Fibroblast of skin of left biceps (primary cell): ENCODE measurements around the gene TMUB1.

Source experiments
- DNase-seq, 2 experiments: peaks; one replicate each; pipeline ENCODE4 v3.0.0-alpha.2; 2013; ENCODE audit warnings: low read depth in 2 of 2

TMUB1 gene

GRCh38 chr7:151083071-151083823 lies at the start of gene TMUB1:
TSS of gene TMUB1 (minus strand) at chr7:151083493. CDS start at chr7:151082563, 930 bp downstream.
- DNase-seq = no peak

GRCh38 chr7:151132461-151133205 lies 49.3 kb upstream of the TMUB1 start:
- DNase-seq = no peak

- no peak for DNase-seq
Measured at GRCh38 chr7:151131592-151132293, 48.5 kb upstream of the TMUB1 start.

- DNase-seq = no peak
Measured at GRCh38 chr7:151131224-151131591, 47.9 kb upstream of the TMUB1 start.

GRCh38 chr7:151130741-151131157 lies 47.5 kb upstream of the TMUB1 start:
- no peak for DNase-seq

- DNase-seq = no peak
Measured at GRCh38 chr7:151129960-151130591, 46.8 kb upstream of the TMUB1 start.

GRCh38 chr7:151129117-151129959 lies 46.0 kb upstream of the TMUB1 start:
- DNase-seq = no peak

GRCh38 chr7:151128716-151129115 lies 45.4 kb upstream of the TMUB1 start:
- DNase-seq = no peak

- DNase-seq = no peak
Measured at GRCh38 chr7:151128144-151128543, 44.9 kb upstream of the TMUB1 start.

GRCh38 chr7:151126491-151127137 lies 43.3 kb upstream of the TMUB1 start:
- no peak for DNase-seq

- DNase-seq = no peak
Measured at GRCh38 chr7:151125846-151126481, 42.7 kb upstream of the TMUB1 start.

GRCh38 chr7:151125470-151125845 lies 42.2 kb upstream of the TMUB1 start:
- DNase-seq = no peak

GRCh38 chr7:151124899-151125399 lies 41.7 kb upstream of the TMUB1 start:
- no peak for DNase-seq

- DNase-seq = no peak
Measured at GRCh38 chr7:151124481-151124880, 41.2 kb upstream of the TMUB1 start.

- DNase-seq = peak in 1 of 2 experiments; percentile 33
Measured at GRCh38 chr7:151123822-151124464, 40.6 kb upstream of the TMUB1 start.

- no peak for DNase-seq
Measured at GRCh38 chr7:151123158-151123821, 40.0 kb upstream of the TMUB1 start.

GRCh38 chr7:151122796-151123157 lies 39.5 kb upstream of the TMUB1 start:
- no peak for DNase-seq

- DNase-seq = no peak
Measured at GRCh38 chr7:151122276-151122675, 39.0 kb upstream of the TMUB1 start.
